ENCODE results near the gene PRKN. TPM values are rescaled to one million over a fixed set of nuclear protein-coding genes. Genes with fewer than 3 reads are reported as not detected.

The PRKN gene
- total and polyA plus RNA-seq, 2 donors (not counting 1 experiment from before 2014, with no cell fraction given): 0.43 to 4.6 TPM

- H3K9ac ChIP-seq (ENCODE audit: insufficient read depth, low read length): no peak overlapping the region
- no peak overlapping the region for H3K27ac ChIP-seq (ENCODE audit: insufficient read depth, low read length)
- H3K4me2 ChIP-seq (ENCODE audit: extremely low read depth, insufficient read depth, low read length): no peak overlapping the region
- H4K20me1 ChIP-seq (ENCODE audit: control insufficient read depth, extremely low read depth, insufficient read depth, low read length): no peaks in the 10 kb centered on the region
- H3K36me3 ChIP-seq (ENCODE audit: control insufficient read depth, insufficient read depth, low read length): no peaks in the 10 kb centered on the region
- no peak overlapping the region for H2AFZ ChIP-seq (ENCODE audit: low read length)
- no peak overlapping the region for H3K4me3 ChIP-seq (replicated peaks in 1 of 4; ENCODE audit: control extremely low read depth in 1 of 4, insufficient read depth in 1 of 4, low read depth in 3 of 4, low read length in 4 of 4)
- no peaks in the 10 kb centered on the region for H3K9me3 ChIP-seq (ENCODE audit: control insufficient read depth, insufficient read depth, low read depth, low read length)
- H3K4me1 ChIP-seq (ENCODE audit: control insufficient read depth, extremely low read depth, insufficient read depth, low read length): no peaks in the 10 kb centered on the region
- no peaks in the 10 kb centered on the region for H3K79me2 ChIP-seq (ENCODE audit: control insufficient read depth, insufficient read depth, low read length)
- TF ChIP-seq CTCF (conservative IDR thresholded peaks at IDR 0.05 in 1 of 2, IDR thresholded peaks at IDR 0.05 in 1 of 2; ENCODE audit: low read depth in 1 of 2, low read length in 2 of 2) (no peak), EZH2 (IDR thresholded peaks at IDR 0.05; ENCODE audit: low read length, missing control alignments) (no peak)
- no peaks in the 10 kb centered on the region for H3K27me3 ChIP-seq (ENCODE audit: control insufficient read depth, insufficient read depth, low read length)
- DNase-seq (ENCODE audit: low read depth in 2 of 2): no peak
Measured at GRCh38 chr6:162220876-162221275, 506.7 kb downstream of the PRKN start.

DNA sequence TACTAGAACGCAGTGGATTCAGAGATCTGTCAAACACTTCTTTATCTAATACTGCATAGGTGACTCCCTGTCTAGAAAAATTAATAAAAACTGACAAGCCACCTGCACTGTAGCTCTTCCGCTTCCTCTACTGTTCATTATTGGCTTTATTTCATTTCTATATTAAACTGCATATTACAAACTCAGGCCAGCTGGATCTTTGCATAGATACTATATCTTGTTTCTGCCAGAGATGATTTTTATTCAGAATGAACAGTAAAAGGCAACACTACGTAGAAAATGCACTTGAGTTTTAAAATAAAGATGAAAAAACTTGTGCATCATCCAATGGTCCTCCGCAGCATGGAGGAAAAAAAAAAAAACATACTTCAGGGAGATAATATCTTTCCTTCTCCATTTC, 508.3 kb downstream of the PRKN start:
- no peak for DNase-seq (ENCODE audit: low read depth in 2 of 2)

DNA sequence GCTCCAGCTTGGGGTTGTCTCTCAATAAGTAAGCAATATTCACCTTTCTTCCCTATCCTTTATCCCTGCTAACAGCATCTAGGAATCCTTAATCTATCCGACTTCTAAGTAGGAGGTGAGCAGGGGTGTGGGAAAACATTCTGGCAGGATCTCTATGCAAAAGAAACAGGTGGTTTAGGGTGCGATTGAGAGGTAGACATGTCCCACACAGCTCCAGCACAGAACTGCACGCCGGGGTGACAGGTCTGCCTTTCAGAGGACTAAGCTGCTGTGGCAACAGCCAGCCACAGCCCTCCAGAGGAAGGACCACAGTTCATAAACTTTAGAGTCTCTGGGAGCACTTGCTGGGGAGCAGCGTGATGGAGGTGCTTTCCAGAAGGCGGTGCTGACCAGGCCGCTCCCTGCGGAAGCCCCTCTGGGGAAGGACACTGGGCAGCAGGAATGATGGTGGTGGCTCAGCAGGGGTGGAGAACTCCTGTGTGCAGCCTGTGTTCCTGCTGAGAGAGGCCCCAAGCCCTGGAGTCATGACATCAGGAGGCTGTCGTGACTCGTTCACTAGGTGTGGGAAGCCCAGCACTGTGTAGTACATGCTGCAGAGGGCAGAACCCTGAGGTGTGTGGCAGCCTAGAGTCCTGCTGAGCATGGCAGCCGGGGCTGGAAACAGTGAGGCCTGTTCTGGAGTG, 509.6 kb downstream of the PRKN start:
- H3K27ac ChIP-seq (ENCODE audit: insufficient read depth, low read length): no peak overlapping the region
- H2AFZ ChIP-seq (ENCODE audit: low read length): no peak overlapping the region
- no peak overlapping the region for H3K4me2 ChIP-seq (ENCODE audit: extremely low read depth, insufficient read depth, low read length)
- TF ChIP-seq CTCF (conservative IDR thresholded peaks at IDR 0.05 in 1 of 2, IDR thresholded peaks at IDR 0.05 in 1 of 2; ENCODE audit: low read depth in 1 of 2, low read length in 2 of 2) (no peak), EZH2 (IDR thresholded peaks at IDR 0.05; ENCODE audit: low read length, missing control alignments) (no peak)
- no peaks in the 10 kb centered on the region for H3K79me2 ChIP-seq (ENCODE audit: control insufficient read depth, insufficient read depth, low read length)
- H3K9me3 ChIP-seq (ENCODE audit: control insufficient read depth, insufficient read depth, low read depth, low read length): no peaks in the 10 kb centered on the region
- H3K4me1 ChIP-seq (ENCODE audit: control insufficient read depth, extremely low read depth, insufficient read depth, low read length): no peaks in the 10 kb centered on the region
- no peaks in the 10 kb centered on the region for H3K36me3 ChIP-seq (ENCODE audit: control insufficient read depth, insufficient read depth, low read length)
- no peak overlapping the region for H3K4me3 ChIP-seq (replicated peaks in 1 of 4; ENCODE audit: control extremely low read depth in 1 of 4, insufficient read depth in 1 of 4, low read depth in 3 of 4, low read length in 4 of 4)
- H3K9ac ChIP-seq (ENCODE audit: insufficient read depth, low read length): no peak overlapping the region
- H3K27me3 ChIP-seq (ENCODE audit: control insufficient read depth, insufficient read depth, low read length): no peaks in the 10 kb centered on the region
- no peaks in the 10 kb centered on the region for H4K20me1 ChIP-seq (ENCODE audit: control insufficient read depth, extremely low read depth, insufficient read depth, low read length)
- no peak for DNase-seq (ENCODE audit: low read depth in 2 of 2)

More for the DNA sequence above, 508.3 kb downstream of the PRKN start:
- H3K4me2 ChIP-seq (ENCODE audit: extremely low read depth, insufficient read depth, low read length): no peak overlapping the region
- H2AFZ ChIP-seq (ENCODE audit: low read length): no peak overlapping the region
- H4K20me1 ChIP-seq (ENCODE audit: control insufficient read depth, extremely low read depth, insufficient read depth, low read length): no peaks in the 10 kb centered on the region
- H3K9me3 ChIP-seq (ENCODE audit: control insufficient read depth, insufficient read depth, low read depth, low read length): no peaks in the 10 kb centered on the region
- H3K36me3 ChIP-seq (ENCODE audit: control insufficient read depth, insufficient read depth, low read length): no peaks in the 10 kb centered on the region
- no peaks in the 10 kb centered on the region for H3K27me3 ChIP-seq (ENCODE audit: control insufficient read depth, insufficient read depth, low read length)
- H3K4me3 ChIP-seq (replicated peaks in 1 of 4; ENCODE audit: control extremely low read depth in 1 of 4, insufficient read depth in 1 of 4, low read depth in 3 of 4, low read length in 4 of 4): no peak overlapping the region
- no peak for TF ChIP-seq EZH2 (IDR thresholded peaks at IDR 0.05; ENCODE audit: low read length, missing control alignments)
- no peak for TF ChIP-seq CTCF (conservative IDR thresholded peaks at IDR 0.05 in 1 of 2, IDR thresholded peaks at IDR 0.05 in 1 of 2; ENCODE audit: low read depth in 1 of 2, low read length in 2 of 2)
- H3K27ac ChIP-seq (ENCODE audit: insufficient read depth, low read length): no peak overlapping the region
- no peaks in the 10 kb centered on the region for H3K4me1 ChIP-seq (ENCODE audit: control insufficient read depth, extremely low read depth, insufficient read depth, low read length)
- no peak overlapping the region for H3K9ac ChIP-seq (ENCODE audit: insufficient read depth, low read length)
- H3K79me2 ChIP-seq (ENCODE audit: control insufficient read depth, insufficient read depth, low read length): no peaks in the 10 kb centered on the region

Measured in fibroblast of lung (primary cell).